AG04450 (cell line): ENCODE measurements around the gene LRRC10. TPM values are rescaled to one million over a fixed set of nuclear protein-coding genes. Genes with fewer than 3 reads are reported as not detected.

Experiments
- CTCF ChIA-PET: fragments of 300-600, 350-600 bp; formaldehyde crosslinking; extraction: SDS; loops from one replicate; lab custom pipeline; 2022; ENCODE audit warnings: antibody characterized with exemption, inconsistent platforms; lab: Charles Lee
- POLR2A ChIA-PET: fragments of 350-600 bp; formaldehyde crosslinking; extraction: SDS; loops from one replicate; lab custom pipeline; 2021; ENCODE audit warnings: antibody characterized with exemption, inconsistent platforms; lab: Yijun Ruan, JAX
- DNase-seq: peaks from one replicate; pipeline ENCODE4 v3.0.0-alpha.2; 2011; ENCODE audit warnings: low read depth, low spot score
- H3K27ac ChIP-seq: one replicate; pipeline ENCODE4 v1.5.1; 2012; ENCODE audit warnings: low read depth, low read length, control low read depth
- H3K27me3 ChIP-seq: one replicate; pipeline ENCODE4 v1.6.0; 2012; ENCODE audit warnings: low read length; ENCODE audit not compliant: control insufficient read depth, insufficient read depth
- H3K4me3 ChIP-seq: 2 replicates; pipeline ENCODE4 v1.5.1; 2011; ENCODE audit warnings: mild to moderate bottlenecking, low read depth, low read length, control low read depth
- H3K9me3 ChIP-seq: 2 replicates; pipeline ENCODE4 v1.5.1; 2012; ENCODE audit warnings: low read length; ENCODE audit not compliant: control insufficient read depth, insufficient read depth
- polyA plus RNA-seq: library from polyadenylated mRNA; depleted of rRNA; stranded (reverse); fragments of >200 nt; gene quantifications from 2 replicates; pipeline ENCODE4 v1.2.3, GENCODE V29; 2011; rRNA removed
- small RNA-seq: library from RNA; depleted of rRNA; stranded (forward); fragments of <200 nt; gene quantifications from one replicate; pipeline ENCODE3, GENCODE V24; 2012; ENCODE audit warnings: low read depth; ENCODE audit not compliant: insufficient read length
- TF ChIP-seq, protein P1 (sequence below): IDR thresholded peaks from 2 replicates; pipeline ENCODE4 v1.5.1; 2011; ENCODE audit warnings: low read depth, low read length, control low read depth, inconsistent platforms

The LRRC10 gene
- polyA plus RNA-seq, 1 experiment, result not detected

- no peak for DNase-seq
- no peak overlapping the region for H3K4me3 ChIP-seq
- CTCF ChIA-PET, result interaction anchor here (0.6 to 5.3 kb wide), 23 partner anchors 8 to 212 kb away, joined by 3 to 90 read pairs (median 9); partner anchors contain the start of genes CCT2 and FRS2
- POLR2A ChIA-PET, result interaction anchor here (1.0 to 1.5 kb wide), 2 partner anchors 14 to 100 kb away, joined by 5 to 6 read pairs; partner anchors contain the start of gene FRS2
- H3K27me3 ChIP-seq, result no peaks in the 10 kb centered on the region
- H3K9me3 ChIP-seq, result no peaks in the 10 kb centered on the region
- peak overlapping the region; percentile 58 for H3K27ac ChIP-seq
- TF ChIP-seq, protein P1, sequence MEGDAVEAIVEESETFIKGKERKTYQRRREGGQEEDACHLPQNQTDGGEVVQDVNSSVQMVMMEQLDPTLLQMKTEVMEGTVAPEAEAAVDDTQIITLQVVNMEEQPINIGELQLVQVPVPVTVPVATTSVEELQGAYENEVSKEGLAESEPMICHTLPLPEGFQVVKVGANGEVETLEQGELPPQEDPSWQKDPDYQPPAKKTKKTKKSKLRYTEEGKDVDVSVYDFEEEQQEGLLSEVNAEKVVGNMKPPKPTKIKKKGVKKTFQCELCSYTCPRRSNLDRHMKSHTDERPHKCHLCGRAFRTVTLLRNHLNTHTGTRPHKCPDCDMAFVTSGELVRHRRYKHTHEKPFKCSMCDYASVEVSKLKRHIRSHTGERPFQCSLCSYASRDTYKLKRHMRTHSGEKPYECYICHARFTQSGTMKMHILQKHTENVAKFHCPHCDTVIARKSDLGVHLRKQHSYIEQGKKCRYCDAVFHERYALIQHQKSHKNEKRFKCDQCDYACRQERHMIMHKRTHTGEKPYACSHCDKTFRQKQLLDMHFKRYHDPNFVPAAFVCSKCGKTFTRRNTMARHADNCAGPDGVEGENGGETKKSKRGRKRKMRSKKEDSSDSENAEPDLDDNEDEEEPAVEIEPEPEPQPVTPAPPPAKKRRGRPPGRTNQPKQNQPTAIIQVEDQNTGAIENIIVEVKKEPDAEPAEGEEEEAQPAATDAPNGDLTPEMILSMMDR, result no peak
Measured at GRCh38 chr12:69570000-69570516, 40.6 kb downstream of the LRRC10 start.

DNA sequence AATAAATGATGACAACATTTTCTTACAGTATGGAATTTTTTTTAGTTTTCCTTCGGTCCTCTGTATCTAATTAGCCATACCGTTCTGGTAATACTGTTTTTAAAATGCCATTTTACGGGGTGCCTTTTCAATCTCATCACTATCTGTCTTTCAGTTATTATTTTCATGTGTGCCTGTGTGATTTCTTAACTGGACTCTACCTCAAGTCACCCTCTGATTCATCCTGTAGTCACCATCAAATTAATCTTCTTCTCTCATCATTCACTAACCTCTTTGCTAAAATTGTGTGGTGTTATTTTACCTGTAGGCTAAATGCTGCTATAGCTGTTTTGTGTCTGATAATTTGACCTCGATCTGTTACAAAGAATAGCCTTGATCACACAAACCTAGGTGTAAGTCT is 41.5 kb downstream of the LRRC10 start:
- Histone ChIP-seq H3K27me3 (no peaks in the 10 kb centered on the region), H3K4me3 (no peak overlapping the region), H3K9me3 (no peaks in the 10 kb centered on the region), H3K27ac (no peak overlapping the region)
- TF ChIP-seq, protein P1, result no peak
- CTCF ChIA-PET, result interaction anchor here (0.6 to 5.3 kb wide), 10 partner anchors 12 to 211 kb away, joined by 3 to 90 read pairs (median 20); partner anchors contain the start of genes CCT2 and FRS2
- DNase-seq, result no peak
- POLR2A ChIA-PET, result interaction anchor here (1.0 kb wide), 1 partner anchor 13 kb away, joined by 6 read pairs; no protein-coding TSS in a partner anchor

DNA sequence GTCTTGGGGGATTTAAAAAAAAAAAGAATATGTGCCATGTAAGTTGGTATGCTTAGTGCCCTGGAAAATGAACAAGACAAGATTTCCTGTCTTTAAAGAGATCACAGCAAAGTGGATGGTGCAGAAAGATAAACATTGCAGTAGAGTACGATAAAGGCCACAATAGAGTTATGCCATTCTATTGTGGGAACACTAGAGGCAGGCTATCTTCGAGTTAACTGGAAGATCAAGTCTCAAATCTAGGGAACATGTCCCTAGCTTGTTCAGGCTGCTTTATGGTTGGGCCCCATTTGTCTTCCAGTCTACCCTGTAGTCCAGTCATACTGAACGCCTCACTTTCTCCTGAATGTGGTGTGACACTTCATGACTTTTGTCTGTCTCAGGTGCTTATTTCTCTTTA is 44.1 kb downstream of the LRRC10 start:
- Histone ChIP-seq H3K27me3 (no peaks in the 10 kb centered on the region), H3K27ac (no peak overlapping the region), H3K9me3 (no peaks in the 10 kb centered on the region), H3K4me3 (no peak overlapping the region)
- no peak for DNase-seq
- ChIA-PET CTCF (interaction anchor here (0.6 to 2.8 kb wide), 8 partner anchors 10 to 209 kb away, joined by 3 to 9 read pairs (median 4); partner anchors contain the start of gene CCT2), POLR2A (no interaction called here)
- TF ChIP-seq, protein P1, result no peak

DNA sequence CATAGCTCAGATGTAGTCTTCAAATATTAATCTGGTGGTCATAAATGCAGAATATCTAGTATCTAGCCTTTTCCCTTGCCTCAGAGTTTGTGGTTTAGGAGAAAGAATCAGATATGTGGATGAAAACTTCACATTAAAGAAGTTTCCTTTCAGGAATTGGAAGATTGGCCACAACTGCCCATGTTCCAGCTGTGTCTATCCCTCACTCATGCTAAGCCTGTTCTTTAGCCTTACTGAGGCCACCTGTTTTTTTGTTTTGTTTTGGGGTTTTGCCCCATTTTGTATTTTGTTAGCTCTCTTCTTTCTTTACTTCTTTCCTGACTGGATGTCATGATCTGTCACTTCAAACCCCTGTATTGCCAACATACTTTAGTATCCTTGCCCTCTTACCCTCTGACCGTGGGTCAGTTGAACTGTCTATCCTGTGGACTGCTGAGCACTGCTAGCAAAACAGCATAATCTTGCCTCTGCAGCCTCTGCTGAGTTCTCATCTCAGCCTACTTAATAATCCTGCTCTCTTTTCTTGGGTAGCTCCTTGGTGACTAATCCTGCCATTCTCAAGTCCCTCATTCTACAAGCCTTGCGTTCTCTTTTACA is 47.4 kb downstream of the LRRC10 start:
- ChIA-PET CTCF (interaction anchor here (2.1 kb wide), 1 partner anchor 8 kb away, joined by 18 read pairs; no protein-coding TSS in a partner anchor), POLR2A (no interaction called here)
- Histone ChIP-seq H3K9me3 (no peaks in the 10 kb centered on the region), H3K4me3 (no peak overlapping the region), H3K27ac (no peak overlapping the region), H3K27me3 (no peaks in the 10 kb centered on the region)
- TF ChIP-seq, protein P1, result no peak
- no peak for DNase-seq

Small RNA genes lying within 50 kb of the gene (small RNA-seq; reads per million reads assigned to genes)
- not detected for gene MIR3913-1

Other genes starting within 250 kb of the LRRC10 start
- 28.2 and 41.9 TPM in 2 replicates for gene FRS2, start 140.5 kb downstream of the LRRC10 start, polyA plus RNA-seq
- gene CCT2, start 25.4 kb downstream of the LRRC10 start, polyA plus RNA-seq, result 256 and 284 TPM in 2 replicates
- 0.14 TPM in 1 of 2 replicates, not detected in the other for gene BEST3, start 88.4 kb upstream of the LRRC10 start, polyA plus RNA-seq
- gene RAB3IP, start 128.0 kb upstream of the LRRC10 start, polyA plus RNA-seq, result 2.6 and 3.1 TPM in 2 replicates
- not detected in 2 replicates for gene MYRFL, start 214.3 kb upstream of the LRRC10 start, polyA plus RNA-seq